K562 (cell line): ENCODE results near the gene TNNT1. TPM values are rescaled to one million over a fixed set of nuclear protein-coding genes. Genes with fewer than 3 reads are reported as not detected.

ENCODE experiments used
- BHLHE40 ChIP-seq: IDR thresholded peaks from 2 replicates; pipeline ENCODE4 v1.6.1; 2011; ENCODE audit warnings: low read length, improper control_type of control experiment
- CHAMP1 ChIP-seq: fragments of 450-650 bp; IDR thresholded peaks from 2 replicates; pipeline ENCODE4 v1.6.1; 2016; ENCODE audit warnings: mild to moderate bottlenecking
- DACH1 ChIP-seq: fragments of 450-650 bp; IDR thresholded peaks from 2 replicates; pipeline ENCODE4 v1.6.1; 2018; ENCODE audit not compliant: partially characterized antibody
- KAT2B ChIP-seq: IDR thresholded peaks from one replicate; pipeline ENCODE4 v1.6.1; 2012; ENCODE audit warnings: low read depth, mild to moderate bottlenecking, control low read depth, inconsistent platforms, low read length, moderate library complexity
- L3MBTL2 ChIP-seq: fragments of 450-650 bp; IDR thresholded peaks from 2 replicates; pipeline ENCODE4 v1.6.1; 2016; ENCODE audit warnings: mild to moderate bottlenecking, moderate library complexity
- MAX ChIP-seq: sonication (generic); formaldehyde crosslinking; IDR thresholded peaks from 2 replicates; pipeline ENCODE4 v1.9.0; 2022; ENCODE audit warnings: mild to moderate bottlenecking, missing genetic modification reagents
- NCOA6 ChIP-seq: fragments of 450-650 bp; IDR thresholded peaks from 2 replicates; pipeline ENCODE4 v1.6.1; 2017; ENCODE audit warnings: mild to moderate bottlenecking
- NR2F6 ChIP-seq: fragments of 450-650 bp; formaldehyde crosslinking; IDR thresholded peaks from 2 replicates; pipeline ENCODE4 v1.4.0; 2020; ENCODE audit warnings: mild to moderate bottlenecking
- RBM34 ChIP-seq: fragments of 200-400 bp; formaldehyde crosslinking; IDR thresholded peaks from 2 replicates; pipeline ENCODE4 v1.6.1; 2018; ENCODE audit warnings: low read length, borderline replicate concordance; ENCODE audit not compliant: insufficient read depth
- SAFB2 ChIP-seq: fragments of 200-400 bp; formaldehyde crosslinking; IDR thresholded peaks from 2 replicates; pipeline ENCODE4 v1.6.1; 2018; ENCODE audit warnings: borderline replicate concordance, low read length, low read depth, moderate library complexity; ENCODE audit not compliant: severe bottlenecking
- SPI1 ChIP-seq: IDR thresholded peaks from 2 replicates; pipeline ENCODE4 v1.6.1; 2011; ENCODE audit warnings: low read depth, low read length, control low read depth, borderline replicate concordance
- TBP ChIP-seq: optimal IDR thresholded peaks from 2 replicates; pipeline ENCODE3; 2011; ENCODE audit warnings: low read depth, low read length, improper control_type of control experiment
- TSHZ1 ChIP-seq: fragments of 250-450 bp; sonication (Bioruptor Pico); IDR thresholded peaks from 2 replicates; pipeline ENCODE4 v1.4.0; 2020; ENCODE audit warnings: mild to moderate bottlenecking, moderate library complexity
- ZNF282 ChIP-seq: sonication (generic); formaldehyde crosslinking; IDR thresholded peaks from 2 replicates; pipeline ENCODE4 v1.8.1; 2023; ENCODE audit warnings: missing genetic modification reagents
- ZNF384 ChIP-seq: IDR thresholded peaks from 2 replicates; pipeline ENCODE4 v1.6.1; 2012; ENCODE audit warnings: low read depth, low read length, improper control_type of control experiment
- ZNF830 ChIP-seq: fragments of 250-450 bp; sonication (Bioruptor Pico); IDR thresholded peaks from 2 replicates; pipeline ENCODE4 v1.5.0; 2021; ENCODE audit warnings: mild to moderate bottlenecking
- polyA plus RNA-seq, 8 experiments: library from polyadenylated mRNA; depleted of rRNA in 4 of 8; stranded (reverse) in 5 of 8; unstranded in 3 of 8; fragments of >200 nt; fragmentation: Nextera tagmentation in 2 of 8; fragmentation: Illumina TruSeq in 1 of 8; extraction: Ambion mirVana in 2 of 8; extraction: Trizol in 1 of 8; gene quantifications; 2 replicates each; pipeline versions ENCODE4 v1.2.1 to v1.2.3, GENCODE V29; 2011 to 2014; ENCODE audit warnings: inconsistent platforms in 1 of 8, missing spikeins in 1 of 8
- total RNA-seq, 7 experiments: library from RNA; depleted of rRNA in 6 of 7; stranded (reverse); fragments of >200 nt in 6 of 7; fragmentation: Illumina TruSeq in 2 of 7; extraction: Trizol in 2 of 7; gene quantifications; 2 replicates each; pipeline versions ENCODE4 v1.2.1 to v1.2.3, GENCODE V29; 2011 to 2021; ENCODE audit warnings: low replicate concordance in 1 of 7
- TF ChIP-seq, protein P1 (sequence below): fragments of 200-400 bp; formaldehyde crosslinking; IDR thresholded peaks from 2 replicates; pipeline ENCODE4 v1.6.1; 2017; ENCODE audit warnings: mild to moderate bottlenecking, low read depth, low read length, moderate library complexity
- TF ChIP-seq, protein P2 (sequence below): fragments of 250-450 bp; sonication (Bioruptor Pico); IDR thresholded peaks from 2 replicates; pipeline ENCODE4 v1.4.0; 2020; ENCODE audit warnings: mild to moderate bottlenecking, moderate library complexity

TNNT1 gene
- total and polyA plus RNA-seq, 9 of the 15 experiments (the other 6 are each of a cell fraction or from before 2014, with no cell fraction given), result 31.8 to 390 (median 227) TPM

GRCh38 chr19:55178781-55179599, 30.0 kb upstream of the TNNT1 start (continued):
- TF ChIP-seq TSHZ1 (CRISPR knock-in tag) (no peak), RBM34 (no peak), DACH1 (no peak), ZNF830 (CRISPR knock-in tag) (no peak), BHLHE40 (0 out of 2 replicates have a peak, but pooled peaks have one; percentile 6), SAFB2 (no peak), KAT2B (no peak), TBP (no peak), NCOA6 (no peak), NR2F6 (CRISPR knock-in tag) (no peak), MAX (no peak), ZNF282 (no peak), CHAMP1 (no peak), ZNF384 (peak; percentile 67), L3MBTL2 (peak; percentile 72), SPI1 (no peak)
- TF ChIP-seq, protein P1, sequence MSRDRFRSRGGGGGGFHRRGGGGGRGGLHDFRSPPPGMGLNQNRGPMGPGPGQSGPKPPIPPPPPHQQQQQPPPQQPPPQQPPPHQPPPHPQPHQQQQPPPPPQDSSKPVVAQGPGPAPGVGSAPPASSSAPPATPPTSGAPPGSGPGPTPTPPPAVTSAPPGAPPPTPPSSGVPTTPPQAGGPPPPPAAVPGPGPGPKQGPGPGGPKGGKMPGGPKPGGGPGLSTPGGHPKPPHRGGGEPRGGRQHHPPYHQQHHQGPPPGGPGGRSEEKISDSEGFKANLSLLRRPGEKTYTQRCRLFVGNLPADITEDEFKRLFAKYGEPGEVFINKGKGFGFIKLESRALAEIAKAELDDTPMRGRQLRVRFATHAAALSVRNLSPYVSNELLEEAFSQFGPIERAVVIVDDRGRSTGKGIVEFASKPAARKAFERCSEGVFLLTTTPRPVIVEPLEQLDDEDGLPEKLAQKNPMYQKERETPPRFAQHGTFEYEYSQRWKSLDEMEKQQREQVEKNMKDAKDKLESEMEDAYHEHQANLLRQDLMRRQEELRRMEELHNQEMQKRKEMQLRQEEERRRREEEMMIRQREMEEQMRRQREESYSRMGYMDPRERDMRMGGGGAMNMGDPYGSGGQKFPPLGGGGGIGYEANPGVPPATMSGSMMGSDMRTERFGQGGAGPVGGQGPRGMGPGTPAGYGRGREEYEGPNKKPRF, result no peak
- TF ChIP-seq, protein P2, sequence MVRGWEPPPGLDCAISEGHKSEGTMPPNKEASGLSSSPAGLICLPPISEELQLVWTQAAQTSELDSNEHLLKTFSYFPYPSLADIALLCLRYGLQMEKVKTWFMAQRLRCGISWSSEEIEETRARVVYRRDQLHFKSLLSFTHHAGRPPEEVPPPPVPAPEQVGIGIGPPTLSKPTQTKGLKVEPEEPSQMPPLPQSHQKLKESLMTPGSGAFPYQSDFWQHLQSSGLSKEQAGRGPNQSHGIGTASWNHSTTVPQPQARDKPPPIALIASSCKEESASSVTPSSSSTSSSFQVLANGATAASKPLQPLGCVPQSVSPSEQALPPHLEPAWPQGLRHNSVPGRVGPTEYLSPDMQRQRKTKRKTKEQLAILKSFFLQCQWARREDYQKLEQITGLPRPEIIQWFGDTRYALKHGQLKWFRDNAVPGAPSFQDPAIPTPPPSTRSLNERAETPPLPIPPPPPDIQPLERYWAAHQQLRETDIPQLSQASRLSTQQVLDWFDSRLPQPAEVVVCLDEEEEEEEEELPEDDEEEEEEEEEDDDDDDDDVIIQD (CRISPR knock-in tag), result no peak
